ENCODE data around the gene C10orf90. TPM values are rescaled to one million over a fixed set of nuclear protein-coding genes. Genes with fewer than 3 reads are reported as not detected.

Gene C10orf90
- total and polyA plus RNA-seq, 2 of the 8 experiments (the other 6 are each of a cell fraction or from before 2014, with no cell fraction given) = 0.21 TPM; not detected in 1

DNA sequence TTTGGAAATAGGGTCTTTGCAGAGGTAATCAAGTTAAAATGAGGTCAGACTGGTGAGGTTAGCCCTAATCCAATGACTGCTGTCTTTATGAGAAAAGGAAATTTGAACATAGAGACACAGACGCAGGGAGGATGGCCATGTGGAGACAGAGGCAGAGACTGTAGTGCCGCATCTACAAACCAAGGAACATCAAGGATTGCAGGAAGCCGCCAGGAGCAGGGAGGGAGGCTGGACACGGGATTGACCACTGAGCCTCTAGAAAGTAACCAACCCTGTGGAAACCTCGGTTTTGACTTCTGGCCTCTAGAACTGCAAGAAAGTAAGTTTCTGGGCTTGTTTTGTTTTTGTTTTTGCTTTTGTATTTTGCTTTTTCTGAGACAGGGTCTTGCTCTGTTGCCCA is 213.9 kb downstream of the C10orf90 start:
- Histone ChIP-seq H2BK5ac (ENCODE audit: low read depth, low read length) (no peak overlapping the region), H3K18ac (ENCODE audit: extremely low read depth, low read length) (no peak overlapping the region), H3K4me3 (ENCODE audit: extremely low read depth in 1 of 4, insufficient read depth in 2 of 4, low read depth in 3 of 4, low read length in 4 of 4) (no peak overlapping the region), H2AFZ (ENCODE audit: low read length) (no peak overlapping the region), H3K23me2 (ENCODE audit: low read depth, low read length) (no peaks in the 10 kb centered on the region), H4K5ac (ENCODE audit: insufficient read length, low read depth, low read length) (no peak overlapping the region), H3K9ac (replicated peaks in 1 of 4; ENCODE audit: extremely low read depth in 1 of 4, low read depth in 3 of 4, low read length in 3 of 4) (no peak overlapping the region), H3K9me3 (ENCODE audit: insufficient read depth in 2 of 2, low read depth in 1 of 2, low read length in 1 of 2) (no peaks in the 10 kb centered on the region), H3K79me1 (ENCODE audit: low read depth, low read length) (no peaks in the 10 kb centered on the region), H3K4me1 (replicated peaks in 1 of 4; ENCODE audit: control insufficient read depth in 3 of 4, insufficient read depth in 4 of 4, low read length in 3 of 4) (no peaks in the 10 kb centered on the region), H3K27me3 (replicated peaks in 1 of 4; ENCODE audit: control insufficient read depth in 3 of 4, extremely low read depth in 1 of 4, insufficient read depth in 3 of 4, low read length in 3 of 4) (no peaks in the 10 kb centered on the region), H4K20me1 (replicated peaks in 1 of 2; ENCODE audit: control insufficient read depth in 1 of 2, insufficient read depth in 2 of 2, low read length in 2 of 2) (no peaks in the 10 kb centered on the region), H4K8ac (ENCODE audit: extremely low read depth, insufficient read depth, low read length) (no peak overlapping the region), H3K56ac (replicated peaks; ENCODE audit: insufficient read length, low read depth, low read length) (no peak overlapping the region), H2BK15ac (ENCODE audit: low read length) (no peak overlapping the region), H3K4me2 (ENCODE audit: insufficient read depth in 1 of 2, low read depth in 2 of 2, low read length in 2 of 2) (no peak overlapping the region), H2BK12ac (ENCODE audit: low read depth, low read length) (no peak overlapping the region), H2BK120ac (replicated peaks; ENCODE audit: low read depth, low read length) (no peak overlapping the region), H3K27ac (ENCODE audit: low read depth, low read length) (no peak overlapping the region), H2AK5ac (ENCODE audit: low read depth, low read length) (no peak overlapping the region), H4K91ac (replicated peaks; ENCODE audit: insufficient read length, low read length) (no peak overlapping the region), H3K36me3 (ENCODE audit: control insufficient read depth in 2 of 4, insufficient read depth in 4 of 4, low read length in 3 of 4) (no peaks in the 10 kb centered on the region), H3K4ac (replicated peaks; ENCODE audit: insufficient read length, low read depth, low read length) (no peak overlapping the region), H3K79me2 (ENCODE audit: control insufficient read depth in 1 of 2, insufficient read depth in 2 of 2, low read length in 2 of 2) (no peaks in the 10 kb centered on the region), H2BK20ac (ENCODE audit: low read length) (no peak overlapping the region), H3K14ac (ENCODE audit: insufficient read length) (no peak overlapping the region), H3K23ac (ENCODE audit: insufficient read length) (no peak overlapping the region)
- 81% methylated on average over 5 of the region's 5 CpGs; no CpG with 5 or more reads in 1 of the 2 experiments for WGBS, 2 experiments (ENCODE audit: extremely low coverage in 1 of 2, insufficient coverage in 1 of 2, insufficient read length in 1 of 2, insufficient replicate concordance in 2 of 2, low coverage in 1 of 2, low lambda C conversion rate in 2 of 2, missing lambda C conversion rate in 1 of 2)
- no peak for DNase-seq (ENCODE audit: low read depth in 1 of 2, low spot score in 2 of 2)
- no peak for FAIRE-seq
- TF ChIP-seq EP300 (IDR thresholded peaks at IDR 0.05; ENCODE audit: borderline replicate concordance in 1 of 2, low read depth in 2 of 2, low read length in 2 of 2) (no peak), SUZ12 (IDR thresholded peaks at IDR 0.05; ENCODE audit: low read length) (no peak), EGR1 (IDR thresholded peaks at IDR 0.05; ENCODE audit: borderline replicate concordance, low read depth, low read length) (no peak), TBP (IDR thresholded peaks at IDR 0.05; ENCODE audit: low read depth, low read length) (no peak), ASH2L (IDR thresholded peaks at IDR 0.05; ENCODE audit: low read length) (no peak), GTF2F1 (IDR thresholded peaks at IDR 0.05; ENCODE audit: borderline replicate concordance, low read depth, low read length) (no peak), FOSL1 (IDR thresholded peaks at IDR 0.05; ENCODE audit: insufficient read depth, low read depth, low read length) (no peak), PHF8 (conservative IDR thresholded peaks at IDR 0.05; ENCODE audit: low read depth, low read length) (no peak), POU5F1 (IDR thresholded peaks at IDR 0.05; ENCODE audit: low read depth, low read length) (no peak), RFX5 (IDR thresholded peaks at IDR 0.05; ENCODE audit: borderline replicate concordance, low read depth, low read length) (no peak)
- TF ChIP-seq, protein P1, sequence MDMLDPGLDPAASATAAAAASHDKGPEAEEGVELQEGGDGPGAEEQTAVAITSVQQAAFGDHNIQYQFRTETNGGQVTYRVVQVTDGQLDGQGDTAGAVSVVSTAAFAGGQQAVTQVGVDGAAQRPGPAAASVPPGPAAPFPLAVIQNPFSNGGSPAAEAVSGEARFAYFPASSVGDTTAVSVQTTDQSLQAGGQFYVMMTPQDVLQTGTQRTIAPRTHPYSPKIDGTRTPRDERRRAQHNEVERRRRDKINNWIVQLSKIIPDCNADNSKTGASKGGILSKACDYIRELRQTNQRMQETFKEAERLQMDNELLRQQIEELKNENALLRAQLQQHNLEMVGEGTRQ (IDR thresholded peaks at IDR 0.05; ENCODE audit: low read length) = no peak
- ChIA-PET POLR2A (ENCODE audit: partially characterized antibody) (no interaction called here), CTCF (ENCODE audit: partially characterized antibody) (interaction anchor here (1.2 kb wide), 1 partner anchor 10 kb away, joined by 3 read pairs; no protein-coding TSS in a partner anchor)

Data from H1 (cell line).